Measurements from ENCODE around the gene SYT1.
"Not testable (repeated sequence)": the region's sequence is repeated elsewhere in the genome, so short reads cannot be mapped to it uniquely, and the experiment has no call there.

Gene SYT1

GRCh38 chr12:79393842-79394241 lies 529.3 kb downstream of the SYT1 start:
- no peak for DNase-seq

DNA sequence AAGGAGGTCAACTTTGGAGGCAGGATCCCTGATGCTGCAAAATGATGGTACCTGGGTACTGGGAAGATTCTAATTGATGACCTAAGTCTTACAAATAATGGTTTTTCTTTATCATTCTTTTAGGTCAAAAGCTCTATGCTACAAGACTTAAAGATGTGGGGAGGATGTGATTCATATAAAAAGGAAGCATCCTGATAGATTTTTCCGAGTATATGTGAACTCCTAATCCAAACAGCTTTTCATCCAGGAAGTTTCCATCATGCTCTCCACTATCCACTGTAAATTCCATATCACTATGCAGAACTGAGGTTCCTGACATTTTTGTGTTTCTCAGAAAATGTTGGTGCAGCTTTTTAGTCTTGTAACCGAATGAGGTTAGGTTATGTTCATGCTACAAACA lies 533.0 kb downstream of the SYT1 start:
- DNase-seq: no peak

GRCh38 chr12:79400481-79400880 lies 535.9 kb downstream of the SYT1 start:
- DNase-seq: no peak

DNA sequence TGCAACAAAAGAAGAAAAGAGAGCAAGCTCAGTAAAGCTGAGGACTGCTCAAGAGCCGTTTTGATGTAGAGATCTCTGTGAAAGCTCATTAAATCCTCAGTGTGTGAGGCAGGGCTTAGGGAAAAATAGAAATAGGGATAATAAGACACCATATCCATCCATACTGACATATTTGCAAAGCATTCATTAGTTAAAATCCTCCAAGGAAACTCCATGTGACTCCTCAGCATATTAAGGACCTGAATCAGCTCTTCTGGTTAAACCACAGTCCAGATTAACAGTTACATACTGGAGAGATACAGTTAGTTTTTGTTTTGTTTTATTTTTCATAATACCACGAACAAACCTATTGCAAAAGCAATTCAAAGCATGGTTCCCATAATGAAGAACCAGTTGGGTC lies 538.0 kb downstream of the SYT1 start:
- no peak for DNase-seq

DNA sequence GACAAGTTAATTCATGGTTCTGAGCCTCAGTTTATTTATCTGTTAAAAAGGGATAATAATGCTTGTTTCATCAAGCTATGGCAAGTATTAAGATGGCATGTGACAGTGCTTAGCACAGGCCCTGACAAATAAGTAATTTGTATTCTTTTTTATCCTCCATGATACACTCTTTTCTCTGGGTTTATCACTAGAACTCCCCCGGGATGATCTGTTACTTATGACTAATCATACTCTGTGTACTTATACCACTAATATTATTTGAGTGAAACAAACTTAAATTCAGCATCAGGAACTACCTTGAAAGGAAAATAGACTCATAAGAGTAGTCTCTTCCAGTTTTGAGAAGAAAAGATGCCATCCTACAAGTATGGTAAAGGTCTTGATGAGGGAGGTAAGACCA lies 542.4 kb downstream of the SYT1 start:
- DNase-seq: no peak

GRCh38 chr12:79407671-79408622 lies 543.4 kb downstream of the SYT1 start:
- peak in 7 of 56 donors; percentile 0 to 14 (median 2) for DNase-seq

- DNase-seq: no peak
Observed at GRCh38 chr12:79408689-79409088, 544.1 kb downstream of the SYT1 start.

DNA sequence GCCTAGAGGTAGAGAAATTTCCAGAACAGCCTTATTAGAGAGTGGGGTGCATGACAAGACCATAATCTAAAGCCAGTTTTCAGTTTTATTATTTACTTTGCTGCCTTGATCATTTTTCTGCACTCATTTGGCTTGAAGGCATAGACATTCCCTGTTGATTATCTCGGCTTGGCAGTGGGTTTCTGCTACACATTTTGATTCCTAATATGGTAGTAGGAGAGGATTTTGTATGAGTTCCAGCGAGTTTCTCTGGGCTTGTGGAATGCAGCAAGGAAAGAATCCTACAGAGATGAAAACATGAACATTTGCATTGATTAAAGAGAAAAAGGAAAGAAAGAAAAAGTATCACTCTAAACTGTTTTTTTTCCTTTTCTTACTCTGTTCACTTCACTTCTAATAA lies 545.0 kb downstream of the SYT1 start:
- peak in 1 of 56 donors; percentile 10 for DNase-seq

- DNase-seq: no peak
Observed at GRCh38 chr12:79411791-79412190, 547.2 kb downstream of the SYT1 start.

- DNase-seq: no peak
Observed at GRCh38 chr12:79413796-79414195, 549.2 kb downstream of the SYT1 start.

GRCh38 chr12:79414252-79414651 lies 549.7 kb downstream of the SYT1 start:
- no peak for DNase-seq

DNA sequence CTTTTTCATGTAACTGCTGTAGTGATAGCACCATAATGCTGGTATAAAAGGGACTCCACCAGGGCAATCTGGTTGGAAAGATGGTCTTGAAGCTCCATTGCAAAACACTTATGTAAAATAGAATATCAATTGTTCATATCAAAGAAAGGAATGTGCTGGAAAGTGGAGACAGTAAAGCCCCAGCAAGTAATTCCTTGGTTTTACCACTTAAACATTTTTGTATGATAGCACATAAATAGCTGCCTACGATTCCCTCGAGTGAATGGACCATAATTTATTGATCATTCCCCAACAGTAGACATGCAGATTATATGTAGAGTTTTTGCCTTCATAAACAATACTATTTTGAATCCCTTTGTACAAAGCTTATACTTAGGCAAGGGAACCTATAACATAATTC lies 550.7 kb downstream of the SYT1 start:
- no peak for DNase-seq

GRCh38 chr12:79415746-79416435 lies 551.3 kb downstream of the SYT1 start:
- DNase-seq: no peak

DNA sequence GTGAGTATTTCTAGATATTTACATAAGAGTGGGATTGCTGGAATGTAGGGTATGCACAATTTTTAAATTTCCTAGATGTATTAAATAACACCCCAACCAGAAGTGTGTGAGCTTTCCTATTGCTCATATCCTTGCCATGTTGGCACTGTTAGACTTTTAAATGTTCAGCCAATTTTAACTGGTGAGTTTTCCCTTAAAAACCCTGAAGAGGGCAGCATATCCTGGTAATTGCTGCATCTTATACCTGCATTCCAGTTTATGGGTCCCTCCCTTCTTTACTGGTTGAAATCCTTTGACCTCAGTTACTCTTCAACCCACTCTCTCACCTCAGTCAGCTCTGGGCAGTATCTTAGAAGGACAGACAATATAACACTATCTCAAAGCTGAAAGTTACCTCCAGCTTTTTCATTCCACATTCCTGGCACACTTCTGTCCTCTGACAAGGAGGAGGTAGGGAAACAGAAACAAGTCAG lies 555.6 kb downstream of the SYT1 start:
- DNase-seq: no peak

- no peak for DNase-seq
Observed at GRCh38 chr12:79421236-79421740, 556.7 kb downstream of the SYT1 start.

GRCh38 chr12:79422060-79422812 lies 557.7 kb downstream of the SYT1 start:
- DNase-seq: no peak

GRCh38 chr12:79423560-79423959 lies 559.0 kb downstream of the SYT1 start:
- DNase-seq: no peak

- DNase-seq: no peak
Observed at GRCh38 chr12:79424109-79424721, 559.6 kb downstream of the SYT1 start.

DNA sequence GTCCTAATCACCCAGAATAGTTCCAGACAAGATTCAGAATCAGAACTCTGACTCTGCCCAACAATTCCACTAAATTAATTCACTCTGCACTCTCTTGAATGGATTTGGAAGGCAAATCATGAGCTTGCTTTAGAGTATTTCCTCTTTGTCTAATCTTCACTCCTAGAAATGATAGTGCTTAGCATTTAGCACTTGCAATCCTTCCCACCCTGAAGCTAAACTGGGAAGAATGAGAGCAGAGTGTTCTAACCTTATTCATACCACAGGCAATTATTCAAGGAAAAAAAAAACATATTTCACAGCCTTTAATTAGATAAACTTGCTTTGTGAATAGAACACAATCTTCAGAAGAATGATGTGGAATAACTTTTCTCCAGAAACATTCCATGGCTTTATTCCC lies 561.5 kb downstream of the SYT1 start:
- DNase-seq: no peak

- DNase-seq: not testable (repeated sequence)
Observed at GRCh38 chr12:79426744-79427143, 562.2 kb downstream of the SYT1 start.

DNA sequence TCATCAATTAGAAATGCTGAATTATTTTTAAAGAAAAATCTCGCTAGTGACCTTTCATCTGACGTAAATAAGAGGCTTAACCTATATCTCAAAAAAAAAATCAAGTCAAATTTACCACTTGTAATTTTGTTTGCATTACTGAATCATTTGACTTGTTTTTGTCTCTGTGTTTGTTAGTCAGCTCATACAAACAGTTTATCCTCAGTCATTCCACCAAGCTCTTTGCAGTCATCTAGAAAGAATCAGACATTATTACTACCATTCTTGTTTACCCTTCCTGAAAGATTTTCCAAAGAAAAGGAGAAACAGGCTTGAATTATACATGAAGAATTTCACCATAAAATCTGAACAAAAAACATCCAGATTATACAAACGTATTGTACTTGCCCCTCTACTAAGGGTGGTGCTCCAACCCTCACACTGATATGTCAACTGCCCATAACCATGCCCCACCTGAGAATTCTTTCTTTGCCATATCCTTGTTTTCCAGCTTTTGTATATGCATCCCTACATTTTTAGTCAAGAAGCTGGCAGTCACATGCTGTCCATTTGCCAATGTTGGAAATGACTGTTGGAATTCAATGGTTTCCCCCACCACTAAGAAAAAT lies 569.0 kb downstream of the SYT1 start:
- no peak for DNase-seq
